GM18951 (cell line): Measurements from ENCODE around the gene TRPC4AP.

ENCODE experiments used
- POLR2A ChIP-seq: IDR thresholded peaks from 4 replicates; pipeline ENCODE4 v1.6.1; 2011; ENCODE audit warnings: mild to moderate bottlenecking; ENCODE audit not compliant: insufficient read length, insufficient read depth; ENCODE audit errors: extremely low read depth
- in situ Hi-C: fragments of 300-500 bp; cut with MboI; formaldehyde crosslinking; loops from one replicate; pipeline ENCODE4 v1.12.0; 2022; ENCODE audit warnings: low sequenced_read_pairs, mixed read lengths, inconsistent platforms; ENCODE audit not compliant: unreplicated experiment

The TRPC4AP gene

GRCh38 chr20:34994509-34995131 is 98.0 kb downstream of the TRPC4AP start:
- in situ Hi-C loops = no loop called here
- TF ChIP-seq POLR2A = no peak

DNA sequence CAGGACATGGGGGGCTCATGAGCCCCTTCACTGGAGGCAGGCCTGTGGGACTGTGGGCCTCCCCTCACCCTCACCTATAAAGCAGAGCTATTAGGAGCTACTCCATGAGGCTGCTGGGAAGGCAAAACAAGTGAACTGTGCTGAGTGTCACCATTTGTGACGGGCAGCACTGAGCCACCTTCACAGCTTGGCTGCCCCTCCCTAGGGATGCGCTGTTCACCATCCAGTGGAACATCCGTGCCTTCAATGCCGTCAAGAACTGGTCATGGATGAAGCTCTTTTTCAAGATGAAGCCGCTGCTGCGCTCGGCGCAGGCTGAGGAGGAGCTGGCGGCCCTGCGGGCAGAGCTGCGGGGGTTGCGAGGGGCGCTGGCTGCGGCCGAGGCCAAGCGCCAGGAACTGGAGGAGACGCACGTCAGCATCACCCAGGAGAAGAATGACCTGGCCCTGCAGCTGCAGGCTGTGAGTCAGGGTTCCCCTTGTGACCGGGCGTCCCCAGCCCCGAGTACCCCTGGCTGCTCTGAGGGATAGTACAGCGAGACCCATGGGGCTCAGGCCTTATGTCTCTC is 98.6 kb downstream of the TRPC4AP start:
- in situ Hi-C loops = no loop called here
- TF ChIP-seq POLR2A = no peak

DNA sequence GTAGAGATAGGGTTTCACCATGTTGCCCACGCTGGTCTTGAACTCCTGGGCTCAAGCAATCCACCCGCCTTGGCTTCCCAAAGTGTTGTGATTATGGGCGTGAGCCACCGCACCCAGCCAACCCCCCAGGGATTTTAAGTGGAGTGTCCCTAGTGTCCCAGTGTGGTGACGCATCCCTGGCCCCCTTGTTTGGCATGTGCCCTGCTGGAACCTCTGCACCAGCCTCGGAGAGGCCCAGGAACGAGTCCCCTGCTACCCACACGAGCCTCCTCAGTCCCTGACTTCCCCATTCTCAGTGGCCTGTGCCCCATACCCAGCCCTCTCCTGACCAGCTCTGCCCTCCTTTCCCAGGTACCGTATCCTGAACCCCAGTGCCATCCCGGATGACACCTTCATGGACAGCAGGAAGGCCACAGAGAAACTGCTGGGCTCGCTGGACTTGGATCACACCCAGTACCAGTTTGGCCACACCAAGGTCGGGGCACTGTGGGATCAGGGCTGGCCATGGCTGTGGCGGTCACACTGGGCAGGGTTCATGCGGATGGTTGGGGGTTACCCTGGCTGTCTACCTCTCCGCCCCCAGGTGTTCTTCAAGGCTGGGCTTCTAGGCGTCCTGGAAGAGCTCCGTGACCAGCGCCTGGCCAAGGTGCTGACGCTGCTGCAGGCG is 99.7 kb downstream of the TRPC4AP start:
- TF ChIP-seq POLR2A = no peak
- in situ Hi-C loops = no loop called here

GRCh38 chr20:34990661-34991214 is 101.9 kb downstream of the TRPC4AP start:
- no peak for TF ChIP-seq POLR2A
- in situ Hi-C loops = no loop called here

DNA sequence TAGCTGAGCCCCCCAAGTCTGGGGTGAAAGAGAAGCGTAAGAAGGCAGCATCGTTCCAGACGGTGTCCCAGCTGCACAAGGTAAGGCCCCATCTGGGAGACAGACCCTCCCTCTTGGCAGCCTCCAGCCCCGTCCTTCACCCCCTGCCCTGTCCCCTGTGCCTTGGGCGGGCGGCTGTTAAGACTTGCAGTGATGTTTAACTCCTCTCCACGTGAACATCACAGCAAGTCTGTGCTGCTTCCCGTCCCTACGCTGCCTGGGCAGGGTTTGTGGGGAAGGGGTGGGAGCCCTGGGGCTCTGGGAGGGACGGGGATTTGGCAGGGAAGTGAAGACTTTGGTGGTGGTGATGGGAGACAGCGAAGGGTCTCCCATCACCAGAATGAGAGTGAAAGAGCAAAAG is 102.4 kb downstream of the TRPC4AP start:
- no peak for TF ChIP-seq POLR2A
- in situ Hi-C loops = no loop called here

DNA sequence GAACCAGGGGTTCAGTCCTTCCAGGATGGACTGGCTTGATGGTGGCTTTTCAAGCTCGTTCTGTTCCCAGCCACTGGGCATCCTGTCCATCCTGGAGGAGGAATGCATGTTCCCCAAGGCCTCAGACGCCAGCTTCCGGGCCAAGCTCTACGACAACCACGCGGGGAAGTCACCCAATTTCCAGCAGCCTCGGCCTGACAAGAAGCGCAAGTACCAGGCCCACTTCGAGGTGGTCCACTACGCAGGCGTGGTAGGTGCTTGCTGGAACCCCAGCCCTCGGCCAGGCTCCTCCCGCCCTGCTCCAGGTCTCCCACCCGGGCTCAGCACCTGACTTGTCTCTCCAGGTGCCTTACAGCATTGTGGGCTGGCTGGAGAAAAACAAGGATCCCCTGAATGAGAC is 102.9 kb downstream of the TRPC4AP start:
- no peak for TF ChIP-seq POLR2A
- in situ Hi-C loops = no loop called here

GRCh38 chr20:34989118-34989517 is 103.5 kb downstream of the TRPC4AP start:
- no peak for TF ChIP-seq POLR2A
- in situ Hi-C loops = no loop called here

DNA sequence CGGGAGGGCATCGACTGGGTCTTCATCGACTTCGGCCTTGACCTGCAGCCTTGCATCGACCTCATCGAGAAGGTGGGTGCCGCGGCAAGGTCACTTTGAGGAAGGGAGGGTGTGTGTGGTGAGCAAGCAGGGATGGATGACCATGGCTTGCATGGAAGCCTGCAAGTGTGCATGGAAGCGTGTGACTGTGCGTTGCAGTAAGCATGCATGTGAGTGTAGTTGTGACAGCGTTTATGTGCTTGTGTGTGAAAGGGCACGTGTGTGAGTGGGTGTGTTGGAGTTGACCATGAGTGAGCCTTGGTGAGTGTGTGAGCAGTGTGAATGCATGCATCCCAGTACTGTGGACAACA is 104.4 kb downstream of the TRPC4AP start:
- in situ Hi-C loops = no loop called here
- TF ChIP-seq POLR2A = no peak

DNA sequence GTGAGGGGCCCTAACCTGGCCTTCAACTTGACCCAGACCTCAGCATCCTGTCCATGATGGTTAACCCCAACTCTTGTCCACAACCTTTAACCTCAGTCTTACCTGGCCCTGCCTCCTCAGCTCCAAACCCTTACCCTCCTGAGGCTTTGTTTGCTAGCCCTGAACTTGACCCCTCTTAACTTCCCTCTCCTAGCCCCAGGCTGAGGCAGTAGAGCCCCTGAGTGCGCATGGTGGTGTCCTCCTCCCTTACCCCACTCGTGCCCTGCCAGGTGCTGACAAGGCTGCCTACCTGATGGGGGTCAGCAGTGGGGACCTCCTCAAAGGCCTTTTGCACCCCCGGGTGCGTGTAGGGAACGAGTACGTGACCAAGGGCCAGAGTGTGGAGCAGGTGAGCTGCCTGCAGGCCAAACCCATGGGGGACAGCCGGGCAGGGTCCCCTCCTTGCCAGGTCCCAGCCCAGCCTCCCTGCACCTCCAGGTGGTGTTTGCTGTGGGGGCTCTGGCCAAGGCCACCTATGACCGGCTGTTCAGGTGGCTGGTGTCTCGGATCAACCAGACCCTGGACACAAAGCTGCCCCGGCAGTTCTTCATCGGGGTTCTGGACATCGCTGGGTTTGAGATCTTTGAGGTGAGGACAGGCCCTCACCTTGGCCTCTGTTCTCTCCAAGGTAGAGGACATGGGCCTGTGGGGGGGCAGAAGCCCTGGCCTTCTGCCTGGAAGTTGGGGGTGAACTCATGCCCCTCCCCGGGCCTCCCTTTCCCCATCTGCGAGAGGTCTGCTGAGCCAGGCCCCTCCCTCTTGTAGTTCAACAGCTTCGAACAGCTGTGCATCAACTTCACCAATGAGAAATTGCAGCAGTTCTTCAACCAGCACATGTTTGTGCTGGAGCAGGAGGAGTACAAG is 105.1 kb downstream of the TRPC4AP start:
- in situ Hi-C loops = no loop called here
- TF ChIP-seq POLR2A = no peak

DNA sequence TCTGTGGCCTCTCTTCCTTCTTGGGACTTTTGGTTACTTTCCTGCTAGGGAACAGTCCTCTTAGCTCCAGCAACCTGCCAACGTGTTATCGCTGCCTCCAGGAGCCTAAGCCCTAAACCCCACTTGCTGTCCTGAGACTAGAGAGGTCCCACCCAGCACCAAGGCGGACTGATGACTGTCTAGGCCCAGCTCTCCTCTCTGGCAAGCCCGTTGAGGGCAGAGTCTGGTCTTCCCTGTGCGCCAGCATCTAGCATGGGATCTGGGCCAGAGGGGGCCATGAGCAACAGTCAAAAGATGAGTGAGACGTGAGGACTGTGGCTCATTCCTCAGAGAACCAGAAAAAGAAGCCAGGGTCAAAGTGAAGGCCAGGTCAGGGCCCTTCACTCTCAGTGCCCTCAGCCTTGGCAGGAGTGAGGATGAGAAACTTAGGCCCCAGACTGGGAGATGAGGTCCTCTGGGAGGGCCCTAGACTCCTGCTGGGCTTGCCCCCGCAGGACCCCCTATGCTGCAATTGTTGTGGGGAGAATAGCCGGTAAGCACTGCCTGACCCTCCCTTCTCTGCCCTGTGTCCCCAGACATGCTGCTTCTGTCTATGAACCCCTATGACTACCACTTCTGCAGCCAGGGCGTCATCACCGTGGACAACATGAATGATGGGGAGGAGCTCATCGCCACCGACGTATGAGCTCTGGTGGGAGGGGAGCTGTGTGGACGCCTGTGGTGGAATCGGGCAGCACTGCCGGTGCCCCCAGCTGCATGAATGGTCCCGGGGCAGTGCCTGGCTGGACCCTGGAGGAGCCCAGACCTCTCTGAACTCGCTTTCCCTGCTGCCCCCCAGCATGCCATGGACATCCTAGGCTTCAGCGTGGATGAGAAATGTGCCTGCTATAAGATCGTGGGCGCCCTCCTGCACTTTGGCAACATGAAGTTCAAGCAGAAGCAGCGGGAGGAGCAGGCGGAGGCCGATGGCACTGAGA is 106.0 kb downstream of the TRPC4AP start:
- TF ChIP-seq POLR2A = no peak
- in situ Hi-C loops = no loop called here

DNA sequence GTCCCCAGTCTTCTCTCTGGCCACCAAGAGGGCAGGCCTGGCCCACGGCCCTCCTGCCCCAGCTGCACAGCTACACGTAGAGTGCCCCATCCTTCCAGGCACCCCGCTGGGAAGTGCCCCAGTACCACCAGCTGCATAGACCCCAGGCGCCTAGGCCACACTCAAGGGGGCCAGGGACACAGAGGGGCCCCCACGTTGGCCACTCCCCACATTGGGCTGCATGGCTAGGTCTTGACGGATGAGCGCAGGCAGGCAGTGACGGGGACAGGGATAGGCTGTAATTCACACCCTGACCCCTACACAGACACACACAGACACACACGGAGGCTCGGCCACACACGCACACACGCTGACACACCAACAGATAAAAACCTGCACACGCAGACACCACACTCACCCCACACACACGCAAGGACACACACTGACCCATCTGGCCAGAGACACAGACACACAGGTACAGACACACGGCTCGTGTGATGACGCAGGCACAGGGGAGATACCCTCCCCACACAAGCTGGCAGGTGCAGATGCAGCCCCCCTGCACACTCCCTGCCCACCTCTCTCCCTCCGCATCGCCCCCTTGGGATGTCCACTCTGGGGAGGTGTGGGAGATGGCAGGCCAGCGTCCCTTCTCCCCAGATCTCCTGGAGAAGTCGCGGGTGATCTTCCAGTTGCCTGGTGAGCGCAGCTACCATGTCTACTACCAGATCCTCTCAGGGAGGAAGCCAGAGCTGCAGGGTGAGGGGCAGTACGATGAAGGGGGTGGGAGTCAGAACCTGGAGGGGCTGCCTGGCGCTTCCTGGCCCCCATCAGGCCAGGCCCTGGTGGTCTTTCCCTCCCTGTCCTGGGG is 106.9 kb downstream of the TRPC4AP start:
- in situ Hi-C loops = no loop called here
- no peak for TF ChIP-seq POLR2A
